ENCODE results near the gene HJV.

DNA sequence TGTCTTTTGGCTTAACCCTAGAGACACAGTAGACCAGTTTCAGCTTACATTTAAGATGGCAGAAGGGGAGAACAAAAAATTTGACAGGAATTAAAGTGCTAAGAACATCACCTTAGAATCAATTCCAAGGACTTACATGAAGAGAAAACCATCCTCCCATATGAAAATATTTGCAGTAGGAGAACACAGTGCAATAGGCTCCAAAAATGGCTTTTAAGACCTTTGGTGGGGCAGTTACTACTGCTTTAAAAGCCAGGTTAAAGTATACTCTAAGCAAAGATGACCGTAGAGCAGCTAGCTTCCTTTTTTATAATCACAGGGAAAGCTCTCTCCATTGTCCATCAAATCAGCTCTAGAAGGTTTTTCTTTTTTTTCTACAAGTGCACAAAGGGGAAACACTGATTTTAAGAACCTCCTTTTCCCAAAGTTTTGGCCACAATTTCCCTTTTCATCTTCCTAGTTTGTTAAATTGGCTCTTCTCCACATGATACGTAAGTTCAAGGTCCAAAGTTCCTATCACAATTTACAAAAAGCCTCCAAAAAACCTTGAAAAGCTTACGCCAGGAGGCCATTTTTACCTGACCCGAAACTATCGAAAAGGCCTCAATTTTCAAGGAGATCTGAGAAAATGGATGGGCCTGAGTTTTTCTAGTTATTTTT, 28.4 kb downstream of the HJV start:
- TF ChIP-seq, protein P1, sequence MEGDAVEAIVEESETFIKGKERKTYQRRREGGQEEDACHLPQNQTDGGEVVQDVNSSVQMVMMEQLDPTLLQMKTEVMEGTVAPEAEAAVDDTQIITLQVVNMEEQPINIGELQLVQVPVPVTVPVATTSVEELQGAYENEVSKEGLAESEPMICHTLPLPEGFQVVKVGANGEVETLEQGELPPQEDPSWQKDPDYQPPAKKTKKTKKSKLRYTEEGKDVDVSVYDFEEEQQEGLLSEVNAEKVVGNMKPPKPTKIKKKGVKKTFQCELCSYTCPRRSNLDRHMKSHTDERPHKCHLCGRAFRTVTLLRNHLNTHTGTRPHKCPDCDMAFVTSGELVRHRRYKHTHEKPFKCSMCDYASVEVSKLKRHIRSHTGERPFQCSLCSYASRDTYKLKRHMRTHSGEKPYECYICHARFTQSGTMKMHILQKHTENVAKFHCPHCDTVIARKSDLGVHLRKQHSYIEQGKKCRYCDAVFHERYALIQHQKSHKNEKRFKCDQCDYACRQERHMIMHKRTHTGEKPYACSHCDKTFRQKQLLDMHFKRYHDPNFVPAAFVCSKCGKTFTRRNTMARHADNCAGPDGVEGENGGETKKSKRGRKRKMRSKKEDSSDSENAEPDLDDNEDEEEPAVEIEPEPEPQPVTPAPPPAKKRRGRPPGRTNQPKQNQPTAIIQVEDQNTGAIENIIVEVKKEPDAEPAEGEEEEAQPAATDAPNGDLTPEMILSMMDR (IDR thresholded peaks at IDR 0.05 in 4 of 5, conservative IDR thresholded peaks at IDR 0.05 in 1 of 5), result no peak
- TF ChIP-seq POLR2A (IDR thresholded peaks at IDR 0.05), result no peak
